ENCODE measurements around the gene ELOVL6.

ELOVL6 gene

GRCh38 chr4:110135523-110135922 lies 62.9 kb downstream of the ELOVL6 start:
- Histone ChIP-seq H4K20me1 (ENCODE audit: insufficient read depth) (no peaks in the 10 kb centered on the region), H3K9ac (no peak overlapping the region), H3K4me2 (no peak overlapping the region), H3K4me3 (IDR thresholded peaks at IDR 0.05; ENCODE audit: insufficient read depth, low read depth, low read length) (no peak overlapping the region), H3K36me3 (ENCODE audit: insufficient read depth) (no peaks in the 10 kb centered on the region; the same call in 1 of the 2 replicates), H2AFZ (ENCODE audit: low read depth) (no peak overlapping the region), H3K79me2 (ENCODE audit: insufficient read depth, low read depth) (no peaks in the 10 kb centered on the region), H3K27ac (no peak overlapping the region), H3K27me3 (ENCODE audit: insufficient read depth, low read depth) (no peaks in the 10 kb centered on the region), H3K4me1 (ENCODE audit: low read depth, poor library complexity, severe bottlenecking) (no peaks in the 10 kb centered on the region)
- TF ChIP-seq, protein P1, sequence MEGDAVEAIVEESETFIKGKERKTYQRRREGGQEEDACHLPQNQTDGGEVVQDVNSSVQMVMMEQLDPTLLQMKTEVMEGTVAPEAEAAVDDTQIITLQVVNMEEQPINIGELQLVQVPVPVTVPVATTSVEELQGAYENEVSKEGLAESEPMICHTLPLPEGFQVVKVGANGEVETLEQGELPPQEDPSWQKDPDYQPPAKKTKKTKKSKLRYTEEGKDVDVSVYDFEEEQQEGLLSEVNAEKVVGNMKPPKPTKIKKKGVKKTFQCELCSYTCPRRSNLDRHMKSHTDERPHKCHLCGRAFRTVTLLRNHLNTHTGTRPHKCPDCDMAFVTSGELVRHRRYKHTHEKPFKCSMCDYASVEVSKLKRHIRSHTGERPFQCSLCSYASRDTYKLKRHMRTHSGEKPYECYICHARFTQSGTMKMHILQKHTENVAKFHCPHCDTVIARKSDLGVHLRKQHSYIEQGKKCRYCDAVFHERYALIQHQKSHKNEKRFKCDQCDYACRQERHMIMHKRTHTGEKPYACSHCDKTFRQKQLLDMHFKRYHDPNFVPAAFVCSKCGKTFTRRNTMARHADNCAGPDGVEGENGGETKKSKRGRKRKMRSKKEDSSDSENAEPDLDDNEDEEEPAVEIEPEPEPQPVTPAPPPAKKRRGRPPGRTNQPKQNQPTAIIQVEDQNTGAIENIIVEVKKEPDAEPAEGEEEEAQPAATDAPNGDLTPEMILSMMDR (conservative IDR thresholded peaks at IDR 0.05; ENCODE audit: low read depth, low read length) = no peak

- Histone ChIP-seq H4K20me1 (ENCODE audit: insufficient read depth) (no peaks in the 10 kb centered on the region), H2AFZ (ENCODE audit: low read depth) (no peak overlapping the region), H3K9ac (no peak overlapping the region), H3K4me2 (no peak overlapping the region), H3K27ac (no peak overlapping the region), H3K36me3 (ENCODE audit: insufficient read depth) (no peaks in the 10 kb centered on the region; the same call in 1 of the 2 replicates), H3K4me3 (IDR thresholded peaks at IDR 0.05; ENCODE audit: insufficient read depth, low read depth, low read length) (no peak overlapping the region), H3K79me2 (ENCODE audit: insufficient read depth, low read depth) (no peaks in the 10 kb centered on the region), H3K4me1 (ENCODE audit: low read depth, poor library complexity, severe bottlenecking) (no peaks in the 10 kb centered on the region), H3K27me3 (ENCODE audit: insufficient read depth, low read depth) (no peaks in the 10 kb centered on the region)
- TF ChIP-seq, protein P1 (conservative IDR thresholded peaks at IDR 0.05; ENCODE audit: low read depth, low read length) = no peak
Measured at GRCh38 chr4:110135076-110135475, 63.3 kb downstream of the ELOVL6 start.

GRCh38 chr4:110134269-110134869 lies 64.0 kb downstream of the ELOVL6 start:
- H3K9ac ChIP-seq = no peak overlapping the region
- H4K20me1 ChIP-seq (ENCODE audit: insufficient read depth) = no peaks in the 10 kb centered on the region
- no peak overlapping the region for H3K4me3 ChIP-seq (IDR thresholded peaks at IDR 0.05; ENCODE audit: insufficient read depth, low read depth, low read length)
- H3K36me3 ChIP-seq (ENCODE audit: insufficient read depth) = no peaks in the 10 kb centered on the region; the same call in 1 of the 2 replicates
- H3K4me1 ChIP-seq (ENCODE audit: low read depth, poor library complexity, severe bottlenecking) = no peaks in the 10 kb centered on the region
- no peak overlapping the region for H3K4me2 ChIP-seq
- no peaks in the 10 kb centered on the region for H3K79me2 ChIP-seq (ENCODE audit: insufficient read depth, low read depth)
- H3K27me3 ChIP-seq (ENCODE audit: insufficient read depth, low read depth) = no peaks in the 10 kb centered on the region
- no peak overlapping the region for H3K27ac ChIP-seq
- TF ChIP-seq, protein P1 (conservative IDR thresholded peaks at IDR 0.05; ENCODE audit: low read depth, low read length) = no peak
- H2AFZ ChIP-seq (ENCODE audit: low read depth) = no peak overlapping the region

DNA sequence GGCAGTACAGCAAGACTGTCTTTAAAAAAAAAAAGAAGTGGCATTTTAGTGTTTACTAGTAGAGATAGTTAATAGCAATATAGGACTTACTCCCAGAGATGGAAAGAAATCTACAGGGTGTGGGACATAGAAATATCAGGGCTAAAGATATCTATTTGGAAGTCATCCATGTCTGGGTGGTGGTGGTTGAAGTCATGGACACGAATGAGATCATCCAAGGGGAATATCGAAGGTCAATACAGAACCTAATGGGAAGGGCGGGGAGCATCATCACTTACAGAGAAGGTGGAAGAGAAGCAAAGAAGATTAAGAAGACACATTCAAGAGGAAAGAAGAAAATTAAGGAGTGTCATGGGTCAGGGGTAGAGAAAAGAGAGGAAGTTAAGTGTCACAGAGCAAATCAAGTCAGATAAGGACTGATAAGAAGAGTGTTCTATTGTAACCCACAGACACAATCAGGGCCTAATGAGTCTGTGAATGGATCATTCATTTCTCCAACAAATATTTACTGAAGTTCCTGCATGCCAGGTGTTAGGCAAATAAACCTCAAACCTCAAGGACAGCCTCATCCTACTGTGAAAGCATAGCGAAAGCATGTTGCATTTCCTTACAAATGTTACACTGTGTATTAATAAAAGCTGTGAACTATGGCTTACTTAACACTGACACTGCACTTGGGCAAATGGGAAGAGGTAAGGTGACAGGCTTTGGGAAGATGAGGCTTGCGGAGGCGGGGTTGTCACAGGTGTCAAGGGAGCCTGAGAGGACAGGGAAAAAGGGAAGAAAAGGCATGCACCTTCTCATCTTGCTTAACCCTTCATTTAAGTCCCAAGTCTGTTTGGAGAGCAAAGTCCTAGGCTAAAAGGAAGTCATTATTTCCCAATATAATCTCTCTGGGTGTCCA lies 65.3 kb downstream of the ELOVL6 start:
- TF ChIP-seq, protein P1 (conservative IDR thresholded peaks at IDR 0.05; ENCODE audit: low read depth, low read length) = no peak
- H3K9ac ChIP-seq = no peak overlapping the region
- no peaks in the 10 kb centered on the region for H3K36me3 ChIP-seq (ENCODE audit: insufficient read depth)
- H3K4me2 ChIP-seq = no peak overlapping the region
- H3K79me2 ChIP-seq (ENCODE audit: insufficient read depth, low read depth) = no peaks in the 10 kb centered on the region
- no peaks in the 10 kb centered on the region for H4K20me1 ChIP-seq (ENCODE audit: insufficient read depth)
- H2AFZ ChIP-seq (ENCODE audit: low read depth) = no peak overlapping the region
- H3K27ac ChIP-seq = no peak overlapping the region
- H3K4me3 ChIP-seq (IDR thresholded peaks at IDR 0.05; ENCODE audit: insufficient read depth, low read depth, low read length) = no peak overlapping the region
- no peaks in the 10 kb centered on the region for H3K4me1 ChIP-seq (ENCODE audit: low read depth, poor library complexity, severe bottlenecking)
- H3K27me3 ChIP-seq (ENCODE audit: insufficient read depth, low read depth) = no peaks in the 10 kb centered on the region

Measured in KMS-11 (cell line).